ENCODE measurements around the gene TM2D3.

TM2D3 gene

GRCh38 chr15:101615986-101616848 lies 36.0 kb downstream of the TM2D3 start:
- no peak overlapping the region for H3K9ac ChIP-seq (ENCODE audit: low read depth in 1 of 2, low read length in 2 of 2)
- peak overlapping the region in 1 of 2 donors; percentile 35 for H3K4me3 ChIP-seq (ENCODE audit: low read depth in 1 of 2, low read length in 2 of 2)

GRCh38 chr15:101615414-101615985 lies 36.7 kb downstream of the TM2D3 start:
- Histone ChIP-seq H3K27me3 (ENCODE audit: control insufficient read depth in 1 of 2, insufficient read depth in 2 of 2, low read length in 2 of 2) (no peaks in the 10 kb centered on the region), H3K36me3 (ENCODE audit: control insufficient read depth in 1 of 2, insufficient read depth in 2 of 2, low read length in 2 of 2) (no peaks in the 10 kb centered on the region), H3K4me3 (ENCODE audit: low read depth in 1 of 2, low read length in 2 of 2) (peak overlapping the region in 1 of 2 donors; percentile 35), H3K9ac (ENCODE audit: low read depth in 1 of 2, low read length in 2 of 2) (no peak overlapping the region), H3K4me1 (ENCODE audit: control insufficient read depth in 1 of 2, insufficient read depth in 2 of 2, low read length in 2 of 2) (peaks cover 23 to 28% of the 10 kb centered on the region in 2 donors), H3K9me3 (ENCODE audit: control insufficient read depth in 1 of 2, low read length in 2 of 2) (no peaks in the 10 kb centered on the region), H3K27ac (ENCODE audit: low read depth, low read length) (no peak overlapping the region)

More at GRCh38 chr15:101615986-101616848, 36.0 kb downstream of the TM2D3 start:
- no peaks in the 10 kb centered on the region for H3K36me3 ChIP-seq (ENCODE audit: control insufficient read depth in 1 of 2, insufficient read depth in 2 of 2, low read length in 2 of 2)
- no peaks in the 10 kb centered on the region for H3K27me3 ChIP-seq (ENCODE audit: control insufficient read depth in 1 of 2, insufficient read depth in 2 of 2, low read length in 2 of 2)
- no peak overlapping the region for H3K27ac ChIP-seq (ENCODE audit: low read depth, low read length)
- no peaks in the 10 kb centered on the region for H3K9me3 ChIP-seq (ENCODE audit: control insufficient read depth in 1 of 2, low read length in 2 of 2)
- H3K4me1 ChIP-seq (ENCODE audit: control insufficient read depth in 1 of 2, insufficient read depth in 2 of 2, low read length in 2 of 2), result peaks cover 23 to 28% of the 10 kb centered on the region in 2 donors

GRCh38 chr15:101614761-101615160 lies 37.4 kb downstream of the TM2D3 start:
- Histone ChIP-seq H3K4me3 (ENCODE audit: low read depth in 1 of 2, low read length in 2 of 2) (no peak overlapping the region), H3K36me3 (ENCODE audit: control insufficient read depth in 1 of 2, insufficient read depth in 2 of 2, low read length in 2 of 2) (no peaks in the 10 kb centered on the region), H3K9ac (ENCODE audit: low read depth in 1 of 2, low read length in 2 of 2) (no peak overlapping the region), H3K4me1 (ENCODE audit: control insufficient read depth in 1 of 2, insufficient read depth in 2 of 2, low read length in 2 of 2) (peaks cover 23 to 28% of the 10 kb centered on the region in 2 donors), H3K27me3 (ENCODE audit: control insufficient read depth in 1 of 2, insufficient read depth in 2 of 2, low read length in 2 of 2) (no peaks in the 10 kb centered on the region), H3K27ac (ENCODE audit: low read depth, low read length) (no peak overlapping the region), H3K9me3 (ENCODE audit: control insufficient read depth in 1 of 2, low read length in 2 of 2) (no peaks in the 10 kb centered on the region)

GRCh38 chr15:101614001-101614585 lies 38.1 kb downstream of the TM2D3 start:
- H3K9me3 ChIP-seq (ENCODE audit: control insufficient read depth in 1 of 2, low read length in 2 of 2), result no peaks in the 10 kb centered on the region
- H3K27me3 ChIP-seq (ENCODE audit: control insufficient read depth in 1 of 2, insufficient read depth in 2 of 2, low read length in 2 of 2), result no peaks in the 10 kb centered on the region
- no peak overlapping the region for H3K9ac ChIP-seq (ENCODE audit: low read depth in 1 of 2, low read length in 2 of 2)
- no peak overlapping the region for H3K4me3 ChIP-seq (ENCODE audit: low read depth in 1 of 2, low read length in 2 of 2)
- no peak overlapping the region for H3K27ac ChIP-seq (ENCODE audit: low read depth, low read length)
- H3K4me1 ChIP-seq (ENCODE audit: control insufficient read depth in 1 of 2, insufficient read depth in 2 of 2, low read length in 2 of 2), result peaks cover 23 to 28% of the 10 kb centered on the region in 2 donors
- H3K36me3 ChIP-seq (ENCODE audit: control insufficient read depth in 1 of 2, insufficient read depth in 2 of 2, low read length in 2 of 2), result no peaks in the 10 kb centered on the region

GRCh38 chr15:101613130-101614000 lies 38.8 kb downstream of the TM2D3 start:
- H3K36me3 ChIP-seq (ENCODE audit: control insufficient read depth in 1 of 2, insufficient read depth in 2 of 2, low read length in 2 of 2), result no peaks in the 10 kb centered on the region
- H3K27ac ChIP-seq (ENCODE audit: low read depth, low read length), result no peak overlapping the region
- peaks cover 23 to 28% of the 10 kb centered on the region in 2 donors for H3K4me1 ChIP-seq (ENCODE audit: control insufficient read depth in 1 of 2, insufficient read depth in 2 of 2, low read length in 2 of 2)
- H3K9ac ChIP-seq (ENCODE audit: low read depth in 1 of 2, low read length in 2 of 2), result no peak overlapping the region
- H3K9me3 ChIP-seq (ENCODE audit: control insufficient read depth in 1 of 2, low read length in 2 of 2), result no peaks in the 10 kb centered on the region
- no peaks in the 10 kb centered on the region for H3K27me3 ChIP-seq (ENCODE audit: control insufficient read depth in 1 of 2, insufficient read depth in 2 of 2, low read length in 2 of 2)
- no peak overlapping the region for H3K4me3 ChIP-seq (ENCODE audit: low read depth in 1 of 2, low read length in 2 of 2)

GRCh38 chr15:101612676-101613075 lies 39.5 kb downstream of the TM2D3 start:
- Histone ChIP-seq H3K36me3 (ENCODE audit: control insufficient read depth in 1 of 2, insufficient read depth in 2 of 2, low read length in 2 of 2) (no peaks in the 10 kb centered on the region), H3K27me3 (ENCODE audit: control insufficient read depth in 1 of 2, insufficient read depth in 2 of 2, low read length in 2 of 2) (no peaks in the 10 kb centered on the region), H3K4me1 (ENCODE audit: control insufficient read depth in 1 of 2, insufficient read depth in 2 of 2, low read length in 2 of 2) (peaks cover 23 to 28% of the 10 kb centered on the region in 2 donors), H3K9ac (ENCODE audit: low read depth in 1 of 2, low read length in 2 of 2) (no peak overlapping the region), H3K4me3 (ENCODE audit: low read depth in 1 of 2, low read length in 2 of 2) (no peak overlapping the region), H3K9me3 (ENCODE audit: control insufficient read depth in 1 of 2, low read length in 2 of 2) (no peaks in the 10 kb centered on the region), H3K27ac (ENCODE audit: low read depth, low read length) (no peak overlapping the region)

GRCh38 chr15:101611580-101612299 lies 40.4 kb downstream of the TM2D3 start:
- no peak overlapping the region for H3K4me3 ChIP-seq (ENCODE audit: low read depth in 1 of 2, low read length in 2 of 2)
- no peaks in the 10 kb centered on the region for H3K9me3 ChIP-seq (ENCODE audit: control insufficient read depth in 1 of 2, low read length in 2 of 2)
- H3K27me3 ChIP-seq (ENCODE audit: control insufficient read depth in 1 of 2, insufficient read depth in 2 of 2, low read length in 2 of 2), result no peaks in the 10 kb centered on the region
- H3K9ac ChIP-seq (ENCODE audit: low read depth in 1 of 2, low read length in 2 of 2), result no peak overlapping the region
- no peaks in the 10 kb centered on the region for H3K36me3 ChIP-seq (ENCODE audit: control insufficient read depth in 1 of 2, insufficient read depth in 2 of 2, low read length in 2 of 2)
- H3K27ac ChIP-seq (ENCODE audit: low read depth, low read length), result no peak overlapping the region
- H3K4me1 ChIP-seq (ENCODE audit: control insufficient read depth in 1 of 2, insufficient read depth in 2 of 2, low read length in 2 of 2), result peaks cover 23 to 28% of the 10 kb centered on the region in 2 donors

GRCh38 chr15:101611007-101611406 lies 41.2 kb downstream of the TM2D3 start:
- Histone ChIP-seq H3K9me3 (ENCODE audit: control insufficient read depth in 1 of 2, low read length in 2 of 2) (no peaks in the 10 kb centered on the region), H3K36me3 (ENCODE audit: control insufficient read depth in 1 of 2, insufficient read depth in 2 of 2, low read length in 2 of 2) (no peaks in the 10 kb centered on the region), H3K4me3 (ENCODE audit: low read depth in 1 of 2, low read length in 2 of 2) (no peak overlapping the region), H3K27ac (ENCODE audit: low read depth, low read length) (no peak overlapping the region), H3K9ac (ENCODE audit: low read depth in 1 of 2, low read length in 2 of 2) (no peak overlapping the region), H3K4me1 (ENCODE audit: control insufficient read depth in 1 of 2, insufficient read depth in 2 of 2, low read length in 2 of 2) (peaks cover 16 to 21% of the 10 kb centered on the region in 2 donors), H3K27me3 (ENCODE audit: control insufficient read depth in 1 of 2, insufficient read depth in 2 of 2, low read length in 2 of 2) (no peaks in the 10 kb centered on the region)

GRCh38 chr15:101610611-101611000 lies 41.6 kb downstream of the TM2D3 start:
- H3K9ac ChIP-seq (ENCODE audit: low read depth in 1 of 2, low read length in 2 of 2), result no peak overlapping the region
- H3K36me3 ChIP-seq (ENCODE audit: control insufficient read depth in 1 of 2, insufficient read depth in 2 of 2, low read length in 2 of 2), result no peaks in the 10 kb centered on the region
- H3K27ac ChIP-seq (ENCODE audit: low read depth, low read length), result no peak overlapping the region
- H3K4me3 ChIP-seq (ENCODE audit: low read depth in 1 of 2, low read length in 2 of 2), result no peak overlapping the region
- H3K27me3 ChIP-seq (ENCODE audit: control insufficient read depth in 1 of 2, insufficient read depth in 2 of 2, low read length in 2 of 2), result no peaks in the 10 kb centered on the region
- H3K4me1 ChIP-seq (ENCODE audit: control insufficient read depth in 1 of 2, insufficient read depth in 2 of 2, low read length in 2 of 2), result peaks cover 13 to 17% of the 10 kb centered on the region in 2 donors
- H3K9me3 ChIP-seq (ENCODE audit: control insufficient read depth in 1 of 2, low read length in 2 of 2), result no peaks in the 10 kb centered on the region
